ENCODE measurements around the gene HIC1. TPM values are rescaled to one million over a fixed set of nuclear protein-coding genes. Genes with fewer than 3 reads are reported as not detected.
A peak's percentile ranks its signal among the peaks of the same experiment; 100 is the strongest.

The HIC1 gene
- total RNA-seq, 1 experiment from 2014 or later: 0.84 TPM

DNA sequence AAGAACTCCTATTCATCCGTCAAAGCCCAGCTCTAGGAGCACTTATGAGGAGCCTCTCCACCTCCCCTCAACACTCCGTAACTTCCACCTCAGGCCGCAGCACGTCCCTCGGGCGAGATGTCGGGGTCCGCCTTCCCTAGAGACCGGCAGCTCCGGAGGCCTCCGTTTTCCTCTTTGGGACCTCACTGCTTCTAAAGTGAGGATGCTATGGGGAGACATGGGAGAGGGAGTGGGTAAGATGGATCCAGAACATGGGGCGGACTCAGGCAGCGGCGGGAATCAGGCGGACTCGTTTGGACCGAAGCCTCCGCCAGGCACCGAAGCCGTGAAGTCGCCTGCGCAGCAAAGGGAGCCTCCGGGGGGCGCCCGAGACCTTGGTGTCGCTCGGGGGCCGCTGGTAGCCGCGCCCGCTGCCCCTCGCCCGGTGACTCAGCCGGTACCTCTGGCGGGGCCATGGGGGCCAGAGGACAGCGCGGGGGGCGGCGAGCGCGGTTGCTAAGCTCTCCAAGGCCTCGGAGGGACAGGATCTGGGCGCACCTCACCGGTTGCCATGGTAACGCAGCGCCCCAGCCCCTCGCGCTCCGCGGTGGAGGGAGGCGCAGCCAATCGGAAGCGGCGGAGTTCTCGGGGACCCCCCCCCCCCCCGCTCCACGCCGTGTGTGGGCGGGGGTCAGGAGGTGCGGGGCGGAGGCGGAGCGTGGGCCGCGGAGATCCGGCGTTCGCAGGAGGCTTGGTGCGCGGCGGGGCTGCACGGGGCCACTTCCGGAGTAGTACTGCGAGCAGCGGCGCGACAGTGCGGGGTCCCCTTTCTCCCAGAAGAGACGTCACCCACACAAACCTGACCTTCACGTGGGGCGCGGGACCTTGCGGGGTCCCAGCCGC, 1.3 kb upstream of the HIC1 start:
- intact Hi-C loops (cut with micrococcal nuclease; ENCODE audit: unreplicated experiment): loop anchor here (1.0 kb wide), 1 partner anchor 191 kb away; no protein-coding TSS in a partner anchor
- H3K4me3 ChIP-seq (ENCODE audit: low read depth, low read length, poor library complexity, severe bottlenecking): peak overlapping the region; percentile 58
- H3K9me3 ChIP-seq (ENCODE audit: low read depth, low read length, poor library complexity, severe bottlenecking): no peaks in the 10 kb centered on the region
- no TSS peak for BruUV-seq (replicated peaks)
- no peaks in the 10 kb centered on the region for H3K36me3 ChIP-seq (ENCODE audit: insufficient read depth, low read length, poor library complexity, severe bottlenecking)
- POLR2A ChIA-PET (ENCODE audit: low non-redundant PET): no interaction called here
- H3K27me3 ChIP-seq (replicated peaks; ENCODE audit: insufficient read depth, low read depth, low read length, poor library complexity): no peaks in the 10 kb centered on the region
- CTCF ChIA-PET: interaction anchor here (0.6 to 2.4 kb wide), 4 partner anchors 145 to 252 kb away, joined by 4 to 13 read pairs (median 6); no protein-coding TSS in a partner anchor
- DNase-seq (ENCODE audit: low spot score): peak; percentile 82
- TF ChIP-seq EZH2 (IDR thresholded peaks at IDR 0.05; ENCODE audit: borderline replicate concordance, low read depth, low read length, poor library complexity, severe bottlenecking): no peak
- TF ChIP-seq, protein P1, sequence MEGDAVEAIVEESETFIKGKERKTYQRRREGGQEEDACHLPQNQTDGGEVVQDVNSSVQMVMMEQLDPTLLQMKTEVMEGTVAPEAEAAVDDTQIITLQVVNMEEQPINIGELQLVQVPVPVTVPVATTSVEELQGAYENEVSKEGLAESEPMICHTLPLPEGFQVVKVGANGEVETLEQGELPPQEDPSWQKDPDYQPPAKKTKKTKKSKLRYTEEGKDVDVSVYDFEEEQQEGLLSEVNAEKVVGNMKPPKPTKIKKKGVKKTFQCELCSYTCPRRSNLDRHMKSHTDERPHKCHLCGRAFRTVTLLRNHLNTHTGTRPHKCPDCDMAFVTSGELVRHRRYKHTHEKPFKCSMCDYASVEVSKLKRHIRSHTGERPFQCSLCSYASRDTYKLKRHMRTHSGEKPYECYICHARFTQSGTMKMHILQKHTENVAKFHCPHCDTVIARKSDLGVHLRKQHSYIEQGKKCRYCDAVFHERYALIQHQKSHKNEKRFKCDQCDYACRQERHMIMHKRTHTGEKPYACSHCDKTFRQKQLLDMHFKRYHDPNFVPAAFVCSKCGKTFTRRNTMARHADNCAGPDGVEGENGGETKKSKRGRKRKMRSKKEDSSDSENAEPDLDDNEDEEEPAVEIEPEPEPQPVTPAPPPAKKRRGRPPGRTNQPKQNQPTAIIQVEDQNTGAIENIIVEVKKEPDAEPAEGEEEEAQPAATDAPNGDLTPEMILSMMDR (conservative IDR thresholded peaks at IDR 0.05; ENCODE audit: low read depth, low read length): peak; percentile 81
- H3K27ac ChIP-seq (ENCODE audit: low read depth, low read length, poor library complexity, severe bottlenecking): no peak overlapping the region
- peaks cover 17% of the 10 kb centered on the region for H3K4me1 ChIP-seq (ENCODE audit: insufficient read depth, low read length, poor library complexity, severe bottlenecking)

DNA sequence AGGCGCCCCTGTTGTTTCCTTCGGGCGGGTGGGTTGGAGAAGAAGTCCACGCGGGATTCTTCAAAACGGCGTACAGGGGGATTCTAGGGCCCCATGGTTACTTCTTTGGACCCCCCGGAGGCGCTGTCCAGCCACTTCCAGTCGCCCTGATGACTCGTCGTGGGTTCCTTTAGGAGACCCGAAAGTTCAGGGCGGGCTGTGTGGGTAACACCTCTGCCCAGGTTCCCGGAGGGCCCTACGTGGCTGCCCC, 716 bp upstream of the HIC1 start:
- no peak for DNase-seq (ENCODE audit: low spot score)
- Histone ChIP-seq H3K36me3 (ENCODE audit: insufficient read depth, low read length, poor library complexity, severe bottlenecking) (no peaks in the 10 kb centered on the region), H3K27me3 (replicated peaks; ENCODE audit: insufficient read depth, low read depth, low read length, poor library complexity) (no peaks in the 10 kb centered on the region), H3K4me1 (ENCODE audit: insufficient read depth, low read length, poor library complexity, severe bottlenecking) (peaks cover 17% of the 10 kb centered on the region), H3K27ac (ENCODE audit: low read depth, low read length, poor library complexity, severe bottlenecking) (no peak overlapping the region), H3K4me3 (ENCODE audit: low read depth, low read length, poor library complexity, severe bottlenecking) (peak overlapping the region; percentile 58), H3K9me3 (ENCODE audit: low read depth, low read length, poor library complexity, severe bottlenecking) (no peaks in the 10 kb centered on the region)
- intact Hi-C loops (cut with micrococcal nuclease; ENCODE audit: unreplicated experiment): loop anchor here (1.0 kb wide), 1 partner anchor 190 kb away; no protein-coding TSS in a partner anchor
- TF ChIP-seq, protein P1 (conservative IDR thresholded peaks at IDR 0.05; ENCODE audit: low read depth, low read length): no peak
- POLR2A ChIA-PET (ENCODE audit: low non-redundant PET): no interaction called here
- CTCF ChIA-PET: interaction anchor here (0.5 to 3.4 kb wide), 12 partner anchors 9 to 252 kb away, joined by 3 to 47 read pairs (median 4); partner anchors contain the start of genes SMG6 and SRR
- no TSS peak for BruUV-seq (replicated peaks)

DNA sequence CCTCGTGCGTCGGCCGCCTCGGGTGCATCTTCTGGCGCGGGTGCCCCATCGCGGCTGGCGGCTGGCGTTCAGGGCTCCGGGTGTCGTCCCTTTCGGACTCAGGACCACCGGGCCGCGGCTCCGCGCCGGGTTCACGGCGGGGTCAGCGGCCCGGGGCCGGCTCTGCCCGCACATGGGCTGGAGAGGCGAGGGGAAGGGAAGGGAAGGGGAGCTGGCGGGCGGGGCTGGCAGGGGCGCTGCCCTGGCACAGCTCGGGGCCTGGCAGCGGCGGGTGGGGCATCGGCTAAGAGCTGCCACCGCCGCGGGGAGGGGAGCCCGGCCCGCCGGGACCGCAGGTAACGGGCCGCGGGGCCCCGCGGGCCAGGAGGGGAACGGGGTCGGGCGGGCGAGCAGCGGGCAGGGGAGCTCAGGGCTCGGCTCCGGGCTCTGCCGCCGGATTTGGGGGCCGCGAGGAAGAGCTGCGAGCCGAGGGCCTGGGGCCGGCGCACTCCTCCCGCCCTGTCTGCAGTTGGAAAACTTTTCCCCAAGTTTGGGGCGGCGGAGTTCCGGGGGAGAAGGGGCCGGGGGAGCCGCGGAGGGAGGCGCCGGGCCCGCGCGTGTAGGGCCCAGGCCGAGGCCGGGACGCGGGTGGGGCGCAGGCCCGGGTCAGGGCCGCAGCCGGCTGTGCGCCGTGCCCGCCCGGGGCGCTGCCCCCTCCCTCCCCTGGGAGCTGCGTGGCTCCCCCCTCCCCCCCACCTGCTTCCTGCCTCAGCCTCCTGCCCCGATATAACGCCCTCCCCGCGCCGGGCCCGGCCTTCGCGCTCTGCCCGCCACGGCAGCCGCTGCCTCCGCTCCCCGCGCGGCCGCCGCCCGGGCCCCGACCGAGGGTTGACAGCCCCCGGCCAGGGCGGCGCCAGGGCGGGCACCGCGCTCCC, 646 bp downstream of the HIC1 start:
- intact Hi-C loops (cut with micrococcal nuclease; ENCODE audit: unreplicated experiment): no loop called here
- H3K27me3 ChIP-seq (replicated peaks; ENCODE audit: insufficient read depth, low read depth, low read length, poor library complexity): no peaks in the 10 kb centered on the region
- H3K4me1 ChIP-seq (ENCODE audit: insufficient read depth, low read length, poor library complexity, severe bottlenecking): peaks cover 17% of the 10 kb centered on the region

More for the DNA sequence above, 646 bp downstream of the HIC1 start:
- ChIA-PET POLR2A (ENCODE audit: low non-redundant PET) (no interaction called here), CTCF (interaction anchor here (0.9 to 3.4 kb wide), 3 partner anchors 149 to 190 kb away, joined by 3 to 47 read pairs (median 13); no protein-coding TSS in a partner anchor)
- TF ChIP-seq EZH2 (IDR thresholded peaks at IDR 0.05; ENCODE audit: borderline replicate concordance, low read depth, low read length, poor library complexity, severe bottlenecking): no peak
- TF ChIP-seq, protein P1 (conservative IDR thresholded peaks at IDR 0.05; ENCODE audit: low read depth, low read length): no peak
- H3K27ac ChIP-seq (ENCODE audit: low read depth, low read length, poor library complexity, severe bottlenecking): no peak overlapping the region
- H3K36me3 ChIP-seq (ENCODE audit: insufficient read depth, low read length, poor library complexity, severe bottlenecking): no peaks in the 10 kb centered on the region
- H3K9me3 ChIP-seq (ENCODE audit: low read depth, low read length, poor library complexity, severe bottlenecking): no peaks in the 10 kb centered on the region
- DNase-seq (ENCODE audit: low spot score): no peak
- H3K4me3 ChIP-seq (ENCODE audit: low read depth, low read length, poor library complexity, severe bottlenecking): peak overlapping the region; percentile 58
- no TSS peak for BruUV-seq (replicated peaks)
